NCI-H146 treated with DMSO at 0.1 percent for 48 hours (cell line): ENCODE data around the gene NACC2.

Experiments
- DNase-seq: peaks from one replicate; lab custom pipeline; 2025; ENCODE audit not compliant: unreplicated experiment; lab: John Stamatoyannopoulos, UW

The NACC2 gene

GRCh38 chr9:136059321-136059791 lies 35.7 kb downstream of the NACC2 start:
- DNase-seq: no peak

- no peak for DNase-seq
Observed at GRCh38 chr9:136058801-136059302, 36.2 kb downstream of the NACC2 start.

GRCh38 chr9:136058084-136058483 lies 37.0 kb downstream of the NACC2 start:
- DNase-seq: no peak

DNA sequence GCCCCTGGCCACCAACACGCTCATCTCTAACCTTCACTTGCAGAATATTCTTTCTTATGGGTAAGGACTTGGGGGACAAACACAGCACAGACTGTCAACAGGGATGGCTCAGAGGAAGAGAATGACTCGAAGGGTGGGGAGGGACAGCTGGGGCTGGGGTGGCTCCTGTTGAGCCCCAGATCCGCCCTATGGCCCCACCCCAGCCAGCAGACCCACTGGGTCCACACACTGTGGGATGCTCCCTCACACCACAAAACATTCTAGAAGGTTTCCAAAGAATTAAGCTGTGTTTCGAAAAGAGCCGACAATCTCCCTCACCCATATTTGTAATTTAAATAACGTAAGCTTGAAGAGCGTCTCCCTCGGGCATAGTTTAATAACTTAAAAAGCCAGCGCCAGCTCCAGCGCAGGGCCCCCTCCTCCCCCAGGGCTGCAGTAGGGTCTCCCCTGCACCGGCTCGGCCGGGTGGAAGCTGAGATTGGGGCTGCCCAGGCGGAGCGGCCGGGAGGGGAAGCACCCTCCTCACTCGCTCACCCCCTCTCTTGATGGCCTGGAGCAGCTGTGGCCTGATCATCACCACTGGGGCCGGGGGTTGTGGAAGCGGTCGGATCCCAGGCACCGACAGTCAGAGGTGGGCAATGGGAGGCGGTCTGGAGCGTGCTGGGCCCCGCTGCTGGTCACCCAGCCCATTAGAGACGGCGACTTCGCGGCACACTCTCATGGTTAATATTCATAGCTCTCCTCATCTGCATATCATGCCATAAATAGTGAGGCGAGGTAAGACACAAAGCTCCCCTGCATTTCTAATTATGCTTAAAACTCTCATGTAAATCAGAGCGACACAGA lies 37.6 kb downstream of the NACC2 start:
- DNase-seq: no peak

DNA sequence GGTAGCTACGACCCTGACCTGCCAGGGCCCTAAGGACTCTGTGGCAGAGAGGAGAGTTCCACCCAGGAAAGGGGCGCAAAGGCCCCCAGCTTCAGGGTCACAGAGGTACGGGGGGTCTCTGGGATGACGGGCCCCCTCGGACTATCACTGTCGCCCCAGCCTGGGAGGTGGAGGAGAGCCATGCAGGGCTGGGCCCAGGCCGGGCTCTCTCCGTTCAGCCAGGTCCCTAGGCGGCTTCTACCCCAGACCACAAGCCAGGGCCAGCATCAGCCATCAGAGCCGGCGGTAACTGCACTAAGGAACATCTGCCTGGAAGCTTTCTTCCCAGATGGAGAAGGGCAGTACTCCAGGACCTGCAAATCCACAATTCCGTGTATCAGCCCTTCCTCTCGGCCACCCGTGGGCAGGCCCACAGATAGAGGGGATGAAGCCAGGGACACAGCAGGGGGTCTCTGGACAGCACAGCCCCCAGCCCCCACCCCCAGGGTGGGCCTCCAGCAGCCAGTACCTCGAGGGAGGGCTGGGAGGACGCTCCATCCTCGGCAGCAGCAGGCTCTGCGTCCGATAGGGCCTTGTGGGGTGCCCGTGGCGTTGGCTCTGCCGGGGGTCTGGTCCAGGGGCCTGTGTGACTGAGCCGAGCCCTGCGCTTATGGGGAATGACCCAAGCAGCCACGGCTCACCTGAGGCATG lies 38.4 kb downstream of the NACC2 start:
- no peak for DNase-seq

GRCh38 chr9:136055715-136056545 lies 39.2 kb downstream of the NACC2 start:
- no peak for DNase-seq

DNA sequence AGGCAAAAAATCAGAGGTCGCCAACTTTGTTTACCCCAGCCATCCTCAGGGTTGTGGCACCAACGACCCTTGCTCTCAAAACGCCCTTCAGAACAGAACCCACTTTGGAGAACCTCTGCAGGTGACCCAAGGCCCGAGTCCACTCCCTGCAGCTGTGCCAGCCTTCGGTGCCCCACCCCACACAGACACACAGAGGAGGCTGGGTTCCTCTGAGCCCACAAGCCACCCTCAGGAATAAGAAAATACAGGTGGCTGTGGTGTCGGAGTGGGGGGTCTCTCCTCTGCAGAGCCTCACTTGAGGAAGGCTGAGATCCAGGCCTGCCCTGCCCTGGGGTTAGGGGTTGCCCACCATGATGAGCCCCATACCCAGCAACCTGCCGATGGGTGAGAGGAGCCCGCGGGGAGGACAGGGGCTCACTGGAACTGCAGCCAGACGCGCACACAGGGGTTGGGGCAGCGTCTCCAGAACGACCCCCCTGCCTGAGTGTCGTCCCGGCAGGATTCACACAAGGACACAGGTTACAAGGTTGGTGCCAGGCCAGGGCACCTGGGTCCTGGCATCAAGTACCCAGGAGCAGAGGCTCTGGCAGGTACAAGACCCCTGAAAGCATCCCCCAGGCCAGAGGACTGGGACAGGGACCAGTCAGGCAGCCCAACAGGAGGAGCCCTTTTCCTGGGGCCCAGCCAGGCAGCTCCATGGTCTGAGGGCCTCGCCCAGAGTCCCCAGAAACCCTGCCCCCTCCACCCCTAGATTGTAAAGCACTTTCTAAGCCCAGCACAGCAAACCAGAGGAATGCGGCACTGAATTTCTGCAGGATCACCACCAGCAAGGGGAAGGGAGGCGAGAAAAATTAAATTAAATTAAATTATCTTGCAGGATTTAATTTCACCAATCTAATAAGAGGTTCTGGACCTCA lies 40.0 kb downstream of the NACC2 start:
- DNase-seq: no peak

DNA sequence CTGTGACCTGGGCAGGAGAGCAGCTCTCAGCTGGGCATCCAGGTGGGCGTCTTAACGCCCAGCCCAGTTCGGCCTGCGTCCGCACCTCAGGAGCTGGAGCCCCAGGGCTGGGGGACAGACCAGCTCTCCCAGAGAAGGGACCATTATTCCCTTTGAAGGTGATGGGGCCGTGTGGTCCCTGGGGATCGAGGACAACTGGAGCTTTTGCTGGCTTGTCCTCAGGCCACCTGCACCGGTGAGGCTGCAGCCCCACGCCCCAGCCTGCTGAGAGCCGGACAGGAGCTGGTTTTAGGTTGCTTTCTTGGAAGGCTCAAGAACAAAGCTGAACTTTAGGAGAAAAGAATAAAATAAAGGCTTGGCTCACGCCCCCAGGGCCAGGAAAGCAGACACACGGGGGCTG lies 40.9 kb downstream of the NACC2 start:
- no peak for DNase-seq

DNA sequence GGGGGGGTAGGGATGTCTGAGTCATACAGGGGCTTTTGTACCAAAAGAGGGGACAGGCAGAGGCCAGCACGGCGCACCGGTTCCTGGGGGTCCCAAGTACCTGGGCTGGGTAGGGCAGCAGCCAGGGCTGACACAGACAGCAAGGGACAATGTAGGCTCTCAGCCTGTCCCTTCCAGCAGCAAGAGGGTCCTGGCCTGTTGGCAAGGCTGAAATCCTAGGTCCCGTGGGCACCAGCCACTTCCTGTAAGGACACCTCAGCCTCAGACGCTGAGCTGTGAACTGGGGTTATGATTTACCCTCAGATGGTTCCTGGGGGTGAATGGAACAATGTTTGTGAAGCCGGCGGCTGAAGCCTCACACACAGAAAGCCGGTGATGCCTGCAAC lies 41.3 kb downstream of the NACC2 start:
- DNase-seq: no peak

DNA sequence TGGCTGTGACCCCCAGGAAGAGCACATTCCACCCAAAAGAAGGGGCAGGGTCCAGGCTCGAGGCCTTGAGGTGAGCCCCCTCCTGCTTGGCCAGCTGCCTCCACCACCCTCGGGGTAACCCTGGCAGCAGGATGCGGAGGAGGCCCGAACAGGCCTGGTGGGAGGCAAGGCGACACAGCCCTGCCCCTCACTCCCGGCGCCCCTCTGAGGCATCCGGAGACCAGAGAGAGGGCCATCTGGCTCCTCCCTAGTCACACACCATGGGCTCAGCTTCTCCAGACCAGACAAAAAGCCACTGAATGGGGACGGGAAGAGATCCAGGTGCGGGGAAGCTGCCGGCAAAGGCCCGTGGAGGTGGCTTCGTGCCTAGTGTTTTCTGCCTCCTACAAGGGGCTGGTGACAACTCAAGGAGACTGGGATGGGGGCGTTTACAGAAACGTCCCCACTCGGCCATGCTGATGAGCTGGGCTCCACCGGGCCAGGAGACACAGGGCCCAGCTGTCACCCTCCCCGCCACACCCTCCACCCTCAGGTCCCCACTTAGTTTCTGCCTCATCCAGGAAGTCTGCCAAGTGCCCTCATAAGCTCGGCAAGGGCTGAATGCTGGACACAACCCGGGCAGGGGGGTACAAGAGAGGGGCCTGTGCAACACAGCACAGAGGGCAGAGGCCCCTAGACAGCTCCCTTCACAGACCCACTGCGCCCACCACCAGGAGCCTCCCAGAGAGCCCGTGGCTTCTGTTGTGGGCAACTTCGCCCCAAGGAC lies 41.9 kb downstream of the NACC2 start:
- no peak for DNase-seq

DNA sequence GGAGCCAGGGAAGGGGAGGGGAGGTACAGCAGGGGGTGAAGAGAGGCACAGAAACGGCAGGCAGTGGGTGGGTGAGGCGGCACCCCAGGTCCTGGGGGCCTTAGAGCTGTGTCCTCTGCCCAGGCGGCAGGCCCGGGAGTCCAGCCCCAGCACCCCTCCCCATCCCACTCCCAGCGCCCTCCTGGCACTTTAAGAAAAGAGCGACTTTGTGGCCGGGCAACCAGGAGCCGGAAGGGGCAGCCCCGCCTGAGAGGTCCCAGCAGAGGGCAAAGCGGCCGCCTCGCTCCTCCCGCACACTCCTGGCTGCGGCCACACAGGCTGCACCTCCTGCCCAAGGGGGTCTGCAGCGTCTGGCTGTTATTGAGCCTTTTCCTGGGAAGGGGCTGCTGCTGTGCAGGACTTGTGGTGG lies 42.6 kb downstream of the NACC2 start:
- DNase-seq: no peak

GRCh38 chr9:136051837-136052471 lies 43.1 kb downstream of the NACC2 start:
- DNase-seq: peak; percentile 54

- DNase-seq: no peak
Observed at GRCh38 chr9:136051453-136051836, 43.6 kb downstream of the NACC2 start.

DNA sequence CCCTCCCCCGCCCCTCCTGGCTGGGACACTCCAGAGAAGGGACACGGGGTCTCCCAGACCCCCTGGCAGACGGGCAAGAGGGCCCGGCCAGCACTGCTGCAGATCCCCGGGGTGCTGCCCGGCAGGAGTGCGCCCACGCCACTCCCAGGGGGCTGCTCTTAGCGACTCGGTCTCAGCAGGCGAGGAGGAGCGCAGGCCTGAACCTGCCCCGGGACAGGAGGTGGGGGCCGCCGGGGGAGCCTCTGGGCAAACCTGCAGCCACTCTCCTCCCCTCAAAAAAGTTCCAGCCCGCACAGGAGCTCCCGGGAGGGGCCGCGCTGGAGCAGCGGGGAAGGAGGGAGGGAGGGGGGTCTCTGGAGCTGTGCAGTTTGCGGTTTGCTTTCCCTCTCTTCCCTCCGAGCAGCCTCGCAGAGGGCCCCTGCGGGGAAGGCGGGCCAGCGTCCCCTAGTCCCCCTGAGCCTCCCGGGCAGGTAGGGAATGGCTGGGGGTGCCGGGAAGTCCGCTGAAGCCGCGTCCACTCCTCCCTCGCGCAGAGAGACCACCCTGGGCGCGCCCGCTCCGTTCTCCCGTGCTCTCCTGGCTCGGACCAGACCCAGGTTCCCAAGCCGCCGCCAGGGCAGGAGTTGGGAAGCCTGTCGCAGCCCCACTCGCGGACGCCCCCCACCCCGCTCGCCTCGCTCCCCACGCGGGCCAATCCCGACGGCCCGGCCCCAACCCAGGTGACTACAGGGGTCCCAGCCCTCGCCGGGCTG lies 44.2 kb downstream of the NACC2 start:
- DNase-seq: no peak

GRCh38 chr9:136050266-136050700 lies 44.8 kb downstream of the NACC2 start:
- no peak for DNase-seq

GRCh38 chr9:136049491-136050265 lies 45.4 kb downstream of the NACC2 start:
- no peak for DNase-seq

DNA sequence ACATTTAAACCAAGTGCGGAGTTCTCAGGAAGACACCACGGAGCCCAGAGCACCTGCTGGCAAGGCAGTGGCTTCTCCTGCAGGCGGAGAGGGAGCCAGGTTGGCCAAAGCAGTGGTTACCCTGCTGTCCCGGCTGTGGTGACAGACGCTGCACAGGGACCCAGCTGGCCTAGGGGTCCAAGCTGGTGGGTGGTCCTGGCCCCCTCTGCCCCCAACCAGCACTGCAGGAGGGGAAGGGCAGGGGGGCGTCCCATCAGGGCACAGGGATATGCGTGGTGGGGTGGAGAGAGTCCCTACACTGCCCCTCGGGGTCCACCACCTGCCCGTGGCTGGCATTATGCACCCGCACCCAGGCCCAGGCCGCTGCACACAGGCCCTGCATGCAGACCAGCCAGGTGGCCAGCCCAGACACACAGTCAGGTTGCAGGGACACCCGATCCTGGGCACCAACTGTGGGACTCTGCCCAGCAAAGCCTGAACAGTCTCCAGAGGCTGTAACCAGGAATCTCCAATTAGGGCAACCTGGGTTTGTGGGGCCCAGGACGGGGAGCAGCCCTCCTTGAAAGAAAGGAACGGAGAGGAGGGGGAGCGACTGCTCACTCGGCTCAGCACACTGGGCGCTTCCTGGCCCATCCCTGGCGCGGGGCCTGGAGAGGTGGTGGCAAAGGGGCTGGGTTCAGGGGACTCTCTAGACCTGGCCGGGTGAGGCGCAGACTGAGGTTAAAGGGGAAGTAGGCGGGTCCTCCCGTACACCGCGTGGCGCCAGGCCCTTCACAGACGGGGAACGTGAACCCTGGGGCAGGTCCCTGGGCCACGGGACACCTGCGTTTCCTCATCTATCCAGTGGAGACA lies 46.3 kb downstream of the NACC2 start:
- no peak for DNase-seq
